Thyroid gland (tissue), 4 donors: ENCODE data around the gene PLEKHA7.

ENCODE experiments used
- CTCF ChIP-seq, 6 experiments: fragments of 200-600 bp in 3 of 6; fragments of 450-650 bp in 3 of 6; sonication (generic) in 3 of 6; IDR thresholded peaks; one replicate each; pipeline ENCODE4 v1.5.1; 2016 to 2019; ENCODE audit warnings: antibody characterized with exemption in 6 of 6, mild to moderate bottlenecking in 2 of 6, inconsistent platforms in 1 of 6, moderate library complexity in 1 of 6
- POLR2A ChIP-seq, 2 donors: fragments of 450-650 bp; IDR thresholded peaks; one replicate each; pipeline ENCODE4 v1.6.1; 2017; ENCODE audit warnings: antibody characterized with exemption in 2 of 2, mild to moderate bottlenecking in 2 of 2, moderate library complexity in 1 of 2

- TF ChIP-seq CTCF (IDR thresholded peaks at IDR 0.05), result no peak
- no peak for TF ChIP-seq POLR2A (IDR thresholded peaks at IDR 0.05)
Observed at GRCh38 chr11:16924462-16924825, 89.8 kb downstream of the PLEKHA7 start.
